Liver (tissue), 3 donors: ENCODE data around the gene ENOX1.

Experiments used
- RAD21 ChIP-seq, 2 donors: IDR thresholded peaks; 2 replicates each; pipeline ENCODE4 v1.6.1; 2016; ENCODE audit warnings: antibody characterized with exemption in 2 of 2, mild to moderate bottlenecking in 2 of 2
- RXRA ChIP-seq, 2 donors: IDR thresholded peaks; 2 replicates each; pipeline ENCODE4 v1.6.1; 2017 to 2018; ENCODE audit warnings: antibody characterized with exemption in 2 of 2, mild to moderate bottlenecking in 1 of 2
- TF ChIP-seq, protein P1 (sequence below): fragments of 150-350 bp; IDR thresholded peaks from 2 replicates; pipeline ENCODE4 v1.5.1; 2017; ENCODE audit warnings: improper control_type of control experiment, low read depth, low read length; ENCODE audit not compliant: missing input control
- TF ChIP-seq, protein P2 (sequence below): IDR thresholded peaks from 2 replicates; pipeline ENCODE4 v1.6.1; 2016; ENCODE audit warnings: antibody characterized with exemption, mild to moderate bottlenecking
- donor health status: healthy.
- donor health status: healthy.

DNA sequence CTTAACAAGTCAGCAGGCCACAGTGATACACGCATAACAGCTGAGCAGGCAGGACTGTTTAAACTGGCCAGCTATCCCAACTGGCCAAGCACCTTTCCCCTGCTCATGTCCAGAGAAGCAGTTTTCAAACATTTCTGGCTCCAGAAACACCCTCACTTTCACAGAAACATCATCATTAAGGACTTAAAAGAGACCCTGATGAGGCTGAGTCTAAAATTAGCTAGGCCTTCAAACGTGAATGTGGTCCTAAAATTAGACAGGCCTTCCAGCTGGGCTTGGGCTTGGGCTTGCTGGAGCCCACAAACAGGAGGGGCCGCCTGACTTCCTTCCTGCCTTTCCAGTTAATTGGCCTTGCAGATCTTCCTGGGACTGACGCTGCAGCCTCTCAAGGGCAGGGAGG is 429.2 kb downstream of the ENOX1 start:
- TF ChIP-seq, protein P1, sequence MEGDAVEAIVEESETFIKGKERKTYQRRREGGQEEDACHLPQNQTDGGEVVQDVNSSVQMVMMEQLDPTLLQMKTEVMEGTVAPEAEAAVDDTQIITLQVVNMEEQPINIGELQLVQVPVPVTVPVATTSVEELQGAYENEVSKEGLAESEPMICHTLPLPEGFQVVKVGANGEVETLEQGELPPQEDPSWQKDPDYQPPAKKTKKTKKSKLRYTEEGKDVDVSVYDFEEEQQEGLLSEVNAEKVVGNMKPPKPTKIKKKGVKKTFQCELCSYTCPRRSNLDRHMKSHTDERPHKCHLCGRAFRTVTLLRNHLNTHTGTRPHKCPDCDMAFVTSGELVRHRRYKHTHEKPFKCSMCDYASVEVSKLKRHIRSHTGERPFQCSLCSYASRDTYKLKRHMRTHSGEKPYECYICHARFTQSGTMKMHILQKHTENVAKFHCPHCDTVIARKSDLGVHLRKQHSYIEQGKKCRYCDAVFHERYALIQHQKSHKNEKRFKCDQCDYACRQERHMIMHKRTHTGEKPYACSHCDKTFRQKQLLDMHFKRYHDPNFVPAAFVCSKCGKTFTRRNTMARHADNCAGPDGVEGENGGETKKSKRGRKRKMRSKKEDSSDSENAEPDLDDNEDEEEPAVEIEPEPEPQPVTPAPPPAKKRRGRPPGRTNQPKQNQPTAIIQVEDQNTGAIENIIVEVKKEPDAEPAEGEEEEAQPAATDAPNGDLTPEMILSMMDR = no peak
- no peak for TF ChIP-seq RAD21 (IDR thresholded peaks at IDR 0.05)
- TF ChIP-seq, protein P2, sequence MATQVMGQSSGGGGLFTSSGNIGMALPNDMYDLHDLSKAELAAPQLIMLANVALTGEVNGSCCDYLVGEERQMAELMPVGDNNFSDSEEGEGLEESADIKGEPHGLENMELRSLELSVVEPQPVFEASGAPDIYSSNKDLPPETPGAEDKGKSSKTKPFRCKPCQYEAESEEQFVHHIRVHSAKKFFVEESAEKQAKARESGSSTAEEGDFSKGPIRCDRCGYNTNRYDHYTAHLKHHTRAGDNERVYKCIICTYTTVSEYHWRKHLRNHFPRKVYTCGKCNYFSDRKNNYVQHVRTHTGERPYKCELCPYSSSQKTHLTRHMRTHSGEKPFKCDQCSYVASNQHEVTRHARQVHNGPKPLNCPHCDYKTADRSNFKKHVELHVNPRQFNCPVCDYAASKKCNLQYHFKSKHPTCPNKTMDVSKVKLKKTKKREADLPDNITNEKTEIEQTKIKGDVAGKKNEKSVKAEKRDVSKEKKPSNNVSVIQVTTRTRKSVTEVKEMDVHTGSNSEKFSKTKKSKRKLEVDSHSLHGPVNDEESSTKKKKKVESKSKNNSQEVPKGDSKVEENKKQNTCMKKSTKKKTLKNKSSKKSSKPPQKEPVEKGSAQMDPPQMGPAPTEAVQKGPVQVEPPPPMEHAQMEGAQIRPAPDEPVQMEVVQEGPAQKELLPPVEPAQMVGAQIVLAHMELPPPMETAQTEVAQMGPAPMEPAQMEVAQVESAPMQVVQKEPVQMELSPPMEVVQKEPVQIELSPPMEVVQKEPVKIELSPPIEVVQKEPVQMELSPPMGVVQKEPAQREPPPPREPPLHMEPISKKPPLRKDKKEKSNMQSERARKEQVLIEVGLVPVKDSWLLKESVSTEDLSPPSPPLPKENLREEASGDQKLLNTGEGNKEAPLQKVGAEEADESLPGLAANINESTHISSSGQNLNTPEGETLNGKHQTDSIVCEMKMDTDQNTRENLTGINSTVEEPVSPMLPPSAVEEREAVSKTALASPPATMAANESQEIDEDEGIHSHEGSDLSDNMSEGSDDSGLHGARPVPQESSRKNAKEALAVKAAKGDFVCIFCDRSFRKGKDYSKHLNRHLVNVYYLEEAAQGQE = no peak
- TF ChIP-seq RXRA (IDR thresholded peaks at IDR 0.05) = no peak
